NCI-H1694 treated with DMSO at 0.1 percent for 48 hours (cell line): ENCODE results near the gene CHRNA7.
A peak's percentile ranks its signal among the peaks of the same experiment; 100 is the strongest.

Source experiments
- DNase-seq: peaks from one replicate; lab custom pipeline; 2025; lab: John Stamatoyannopoulos, UW

Gene CHRNA7

GRCh38 chr15:32089851-32090359 is 59.6 kb downstream of the CHRNA7 start:
- DNase-seq: no peak

- DNase-seq: no peak
These were observed 61.4 kb downstream of the CHRNA7 start for GRCh38 chr15:32091505-32092380.

GRCh38 chr15:32096213-32096612 is 65.9 kb downstream of the CHRNA7 start:
- DNase-seq: no peak

GRCh38 chr15:32096916-32097617 is 66.8 kb downstream of the CHRNA7 start:
- peak; percentile 1 for DNase-seq

GRCh38 chr15:32098033-32098432 is 67.7 kb downstream of the CHRNA7 start:
- no peak for DNase-seq

GRCh38 chr15:32099097-32099785 is 68.9 kb downstream of the CHRNA7 start:
- no peak for DNase-seq

- peak; percentile 1 for DNase-seq
These were observed 69.8 kb downstream of the CHRNA7 start for GRCh38 chr15:32099956-32100684.

- DNase-seq: no peak
These were observed 74.0 kb downstream of the CHRNA7 start for GRCh38 chr15:32104061-32104995.

GRCh38 chr15:32105258-32106241 is 75.2 kb downstream of the CHRNA7 start:
- DNase-seq: no peak

GRCh38 chr15:32106401-32107381 is 76.4 kb downstream of the CHRNA7 start:
- no peak for DNase-seq

- no peak for DNase-seq
These were observed 77.3 kb downstream of the CHRNA7 start for GRCh38 chr15:32107477-32108080.

GRCh38 chr15:32108661-32109060 is 78.3 kb downstream of the CHRNA7 start:
- no peak for DNase-seq

- no peak for DNase-seq
These were observed 81.8 kb downstream of the CHRNA7 start for GRCh38 chr15:32112101-32112500.

- no peak for DNase-seq
These were observed 82.9 kb downstream of the CHRNA7 start for GRCh38 chr15:32113224-32113623.

- DNase-seq: no peak
These were observed 86.8 kb downstream of the CHRNA7 start for GRCh38 chr15:32117122-32117521.

- DNase-seq: no peak
These were observed 89.0 kb downstream of the CHRNA7 start for GRCh38 chr15:32119286-32119685.

GRCh38 chr15:32119694-32120330 is 89.5 kb downstream of the CHRNA7 start:
- DNase-seq: no peak
